AML-193 (cell line): ENCODE measurements around the gene AMDHD2.
"Not testable (repeated sequence)": the region's sequence is repeated elsewhere in the genome, so short reads cannot be mapped to it uniquely, and the experiment has no call there.

Source experiments
- DNase-seq, 2 experiments: peaks; one replicate each; lab custom pipeline; 2025; lab: John Stamatoyannopoulos, UW

The AMDHD2 gene

DNA sequence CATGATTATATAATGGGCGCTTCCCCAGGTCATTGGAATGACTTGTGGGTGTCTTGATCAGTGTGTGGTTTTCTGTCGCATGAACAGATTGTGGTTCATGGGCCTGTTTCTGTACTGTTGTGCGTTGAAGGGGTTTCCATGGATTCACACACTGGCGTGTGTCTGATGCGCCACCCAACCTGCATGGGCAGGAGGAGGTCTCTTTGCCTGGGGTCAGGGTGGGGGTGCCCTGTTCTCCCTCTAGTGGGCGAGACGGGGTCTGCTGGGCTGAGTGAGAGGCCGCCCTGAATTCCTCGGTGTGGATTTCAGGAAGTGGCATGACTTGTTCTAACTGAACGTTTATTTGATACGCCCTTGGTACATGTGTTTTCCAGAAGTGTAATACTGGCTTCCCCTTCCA lies 60.0 kb downstream of the AMDHD2 start:
- not testable (repeated sequence) for DNase-seq

DNA sequence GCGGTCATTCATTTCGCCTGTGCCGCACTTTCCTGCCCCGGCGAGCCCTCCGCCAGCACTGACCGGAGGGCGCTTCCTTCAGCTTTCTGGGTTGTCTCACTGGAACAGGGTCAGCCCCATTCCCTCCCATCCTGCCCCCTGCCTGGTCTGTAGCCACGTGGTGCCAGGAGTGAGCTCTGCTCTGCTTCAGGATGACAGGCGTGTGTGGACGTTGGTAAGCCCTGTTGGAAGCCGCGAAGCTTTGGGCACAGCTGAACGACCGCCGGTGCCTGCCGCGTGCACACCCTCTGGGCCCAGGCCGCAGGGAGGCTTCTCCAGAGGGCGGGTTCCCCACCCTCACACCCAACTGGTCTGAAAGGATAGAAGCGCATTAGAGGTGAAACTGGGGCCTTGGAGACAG lies 60.6 kb downstream of the AMDHD2 start:
- DNase-seq: not testable (repeated sequence)
